GM13977 (cell line): ENCODE results near the gene KCND2.

Experiments
- DNase-seq: peaks from one replicate; pipeline ENCODE4 v3.0.0; 2012; ENCODE audit warnings: low spot score
- CTCF ChIP-seq: IDR thresholded peaks from 2 replicates; pipeline ENCODE4 v1.5.1; 2012; ENCODE audit warnings: mild to moderate bottlenecking, control low read depth; ENCODE audit not compliant: insufficient read depth; ENCODE audit errors: extremely low read depth, missing control alignments
- in situ Hi-C: fragments of 300-500 bp; cut with MboI; formaldehyde crosslinking; loops from one replicate; pipeline ENCODE4 v1.12.0; 2022; ENCODE audit warnings: low sequenced_read_pairs, low pct_unique_long_range_greater_than_20kb, mixed read lengths, inconsistent platforms; ENCODE audit not compliant: unreplicated experiment

Gene KCND2

DNA sequence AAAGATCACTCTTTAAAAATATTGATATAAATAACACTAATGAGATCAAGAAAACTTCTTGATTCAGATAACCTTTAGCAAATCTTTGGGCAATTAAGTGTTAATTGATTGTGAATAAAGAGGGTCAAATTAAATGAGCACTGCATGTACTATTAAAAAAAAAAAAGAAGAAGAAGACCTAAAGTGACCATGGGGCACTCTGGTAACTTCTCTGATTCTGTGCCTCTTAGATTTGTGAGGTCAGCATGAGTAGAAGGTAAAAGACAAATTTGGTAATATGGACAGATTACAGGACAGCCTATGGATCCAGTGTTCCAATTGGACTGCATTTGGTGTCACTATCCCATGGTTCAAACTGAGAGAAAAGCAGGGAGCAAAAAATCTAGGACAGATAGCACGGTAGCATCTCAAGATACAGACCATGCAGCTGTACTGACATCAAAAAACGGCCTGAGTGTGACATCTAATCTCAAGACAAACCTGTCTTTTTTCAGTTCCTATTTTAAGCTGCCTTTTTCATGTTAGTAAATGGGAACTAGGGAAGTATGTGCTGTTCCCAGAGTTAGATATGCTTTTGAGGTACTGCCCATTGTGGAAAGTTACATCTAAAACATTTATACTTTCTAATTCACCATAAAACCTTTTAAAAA is 128.0 kb downstream of the KCND2 start:
- in situ Hi-C loops: no loop called here
- TF ChIP-seq CTCF: no peak
- DNase-seq: no peak

GRCh38 chr7:120402079-120402767 is 129.2 kb downstream of the KCND2 start:
- TF ChIP-seq CTCF: no peak
- no peak for DNase-seq
- in situ Hi-C loops: no loop called here

DNA sequence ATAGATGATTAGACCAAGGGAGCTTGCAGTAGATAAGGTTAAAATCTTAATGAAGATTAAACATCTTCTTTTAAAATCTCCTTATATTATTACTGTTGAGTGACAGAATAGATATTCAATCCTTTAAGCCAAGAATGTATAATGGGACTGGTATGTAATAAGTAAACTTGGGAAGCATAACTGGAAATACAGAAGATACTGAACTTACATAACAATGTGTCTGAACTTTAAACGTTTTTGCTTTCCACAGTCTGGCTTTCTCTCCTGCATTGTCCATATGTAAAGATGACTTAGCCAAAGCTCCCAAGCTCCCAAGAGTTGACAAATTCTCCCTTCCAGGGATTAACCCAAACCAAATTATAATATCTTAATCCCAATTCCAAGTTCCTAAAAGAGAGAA is 129.8 kb downstream of the KCND2 start:
- no peak for DNase-seq
- no peak for TF ChIP-seq CTCF
- in situ Hi-C loops: no loop called here

GRCh38 chr7:120404042-120404441 is 131.1 kb downstream of the KCND2 start:
- in situ Hi-C loops: no loop called here
- DNase-seq: no peak
- no peak for TF ChIP-seq CTCF

GRCh38 chr7:120405652-120406051 is 132.7 kb downstream of the KCND2 start:
- in situ Hi-C loops: no loop called here
- DNase-seq: no peak
- no peak for TF ChIP-seq CTCF

- TF ChIP-seq CTCF: no peak
- DNase-seq: no peak
- in situ Hi-C loops: no loop called here
Observed at GRCh38 chr7:120407010-120407409, 134.0 kb downstream of the KCND2 start.
